Panc1 (cell line): ENCODE measurements around the gene ASXL1. TPM values are rescaled to one million over a fixed set of nuclear protein-coding genes. Genes with fewer than 3 reads are reported as not detected.

Experiments used
- ATAC-seq: fragments of 200-7000 bp; cut with Tn5 transposase; 2 replicates; pipeline ENCODE4 v1.9.1; 2020; ENCODE audit warnings: mild to moderate bottlenecking, moderate library complexity
- BruUV-seq: library from RNA; stranded (reverse); fragments of 400-500 nt; replicated peaks from 2 replicates; lab custom pipeline; 2021; lab: Mats Ljungman, UMichigan
- CTCF ChIA-PET: fragments of 300-600 bp; sonication (Branson Sonifier 250); formaldehyde crosslinking; loops from one replicate; lab custom pipeline; 2022; ENCODE audit warnings: antibody characterized with exemption; lab: Charles Lee
- POLR2A ChIA-PET: fragments of 300-600 bp; sonication (Branson Sonifier 250); formaldehyde crosslinking; loops from one replicate; lab custom pipeline; 2022; ENCODE audit warnings: antibody characterized with exemption; lab: Charles Lee
- DNase-seq: peaks from one replicate; pipeline ENCODE4 v3.0.0-alpha.2; 2010; ENCODE audit warnings: low read depth, low spot score
- H3K27ac ChIP-seq: 2 replicates; pipeline ENCODE4 v1.5.1; 2011; ENCODE audit warnings: mild to moderate bottlenecking, low read length, inconsistent platforms
- H3K27me3 ChIP-seq: fragments of 200-500 bp; sonication (Bioruptor generic); 2 replicates; pipeline ENCODE4 v1.6.0; 2014; ENCODE audit warnings: low read length, inconsistent platforms; ENCODE audit not compliant: control insufficient read depth, insufficient read depth
- H3K36me3 ChIP-seq: fragments of 200-500 bp; sonication (Bioruptor generic); 2 replicates; pipeline ENCODE4 v1.5.1; 2014; ENCODE audit warnings: inconsistent platforms, mild to moderate bottlenecking, low read length, moderate library complexity; ENCODE audit not compliant: control insufficient read depth, insufficient read depth
- H3K4me1 ChIP-seq: 2 replicates; pipeline ENCODE4 v1.5.1; 2011; ENCODE audit warnings: inconsistent platforms, mild to moderate bottlenecking, low read length, moderate library complexity; ENCODE audit not compliant: control insufficient read depth, insufficient read depth
- H3K4me3 ChIP-seq, 2 experiments: 2 replicates each; pipeline ENCODE4 v1.5.1; 2011 to 2012; ENCODE audit warnings: low read depth in 2 of 2, low read length in 2 of 2, mild to moderate bottlenecking in 2 of 2, inconsistent platforms in 1 of 2, moderate library complexity in 1 of 2
- H3K9me3 ChIP-seq: fragments of 200-500 bp; sonication (Bioruptor generic); 2 replicates; pipeline ENCODE4 v1.5.1; 2014; ENCODE audit warnings: low read depth, mild to moderate bottlenecking, inconsistent platforms, low read length, moderate library complexity; ENCODE audit not compliant: control insufficient read depth, insufficient read depth
- CTCF ChIP-seq: fragments of 450-650 bp; IDR thresholded peaks from 2 replicates; pipeline ENCODE4 v1.5.1; 2017; ENCODE audit warnings: mild to moderate bottlenecking
- POLR2AphosphoS5 ChIP-seq: IDR thresholded peaks from 2 replicates; pipeline ENCODE4 v1.6.1; 2012; ENCODE audit warnings: mild to moderate bottlenecking, low read depth, low read length, moderate library complexity
- REST ChIP-seq, 2 experiments: IDR thresholded peaks; 2 replicates each; pipeline ENCODE4 v1.6.1; 2011 to 2012; ENCODE audit warnings: low read depth in 2 of 2, control low read depth in 1 of 2, low read length in 1 of 2, mild to moderate bottlenecking in 1 of 2, moderate library complexity in 1 of 2; ENCODE audit not compliant: insufficient read depth in 1 of 2
- SIN3A ChIP-seq: IDR thresholded peaks from 2 replicates; pipeline ENCODE4 v1.6.1; 2012; ENCODE audit warnings: low read depth, mild to moderate bottlenecking, low read length, moderate library complexity, borderline replicate concordance; ENCODE audit not compliant: insufficient read depth
- TCF7L2 ChIP-seq: IDR thresholded peaks from 2 replicates; pipeline ENCODE4 v1.6.1; 2011; ENCODE audit warnings: mild to moderate bottlenecking, low read depth, low read length, inconsistent platforms
- in situ Hi-C: cut with HindIII; loops from 2 replicates; pipeline ENCODE4 v1.10.0; 2016; ENCODE audit warnings: low sequenced_read_pairs, low pct_unique_long_range_greater_than_20kb
- intact Hi-C: fragments of 100-400 bp; cut with micrococcal nuclease; formaldehyde crosslinking; loops from one replicate; pipeline ENCODE4 v1.10.0; 2022; ENCODE audit not compliant: unreplicated experiment
- total RNA-seq: library from RNA; stranded (reverse); gene quantifications from one replicate; pipeline ENCODE4 v1.2.1, GENCODE V29; 2021; ENCODE audit not compliant: unreplicated experiment

The ASXL1 gene
- total RNA-seq, 1 experiment from 2014 or later, result 205 TPM

- no peak for ATAC-seq
- no peaks in the 10 kb centered on the region for H3K27me3 ChIP-seq
- BruUV-seq, result no TSS peak
- no peaks in the 10 kb centered on the region for H3K9me3 ChIP-seq
- no peak overlapping the region for H3K27ac ChIP-seq
- intact Hi-C loops, result no loop called here
- no peak overlapping the region for H3K4me3 ChIP-seq
- ChIA-PET POLR2A (no interaction called here), CTCF (no interaction called here)
- no peaks in the 10 kb centered on the region; the same call in 1 of the 2 replicates for H3K36me3 ChIP-seq
- in situ Hi-C loops, result no loop called here
- TF ChIP-seq TCF7L2, result no peak
- no peak for TF ChIP-seq CTCF
- no peak for TF ChIP-seq POLR2AphosphoS5
- TF ChIP-seq SIN3A, result no peak
- no peak for TF ChIP-seq REST (IDR thresholded peaks at IDR 0.05; ENCODE audit: insufficient read depth in 1 of 2, low read depth in 2 of 2, low read length in 1 of 2)
- no peak for DNase-seq
- H3K4me1 ChIP-seq, result peaks cover 5% of the 10 kb centered on the region; the same call in 1 of the 2 replicates
Observed at GRCh38 chr20:32487381-32487780, 129.2 kb downstream of the ASXL1 start.

- Histone ChIP-seq H3K36me3 (no peaks in the 10 kb centered on the region), H3K27ac (no peak overlapping the region), H3K27me3 (no peaks in the 10 kb centered on the region), H3K4me3 (no peak overlapping the region), H3K4me1 (peaks cover 5% of the 10 kb centered on the region; the same call in 1 of the 2 replicates), H3K9me3 (no peaks in the 10 kb centered on the region)
- DNase-seq (no peak), ATAC-seq (no peak)
- intact Hi-C loops, result no loop called here
- CTCF ChIA-PET, result interaction anchor here (0.7 kb wide), 1 partner anchor 8 kb away, joined by 3 read pairs; no protein-coding TSS in a partner anchor
- BruUV-seq, result no TSS peak
- no peak for TF ChIP-seq POLR2AphosphoS5
- no peak for TF ChIP-seq CTCF
- no peak for TF ChIP-seq SIN3A
- TF ChIP-seq TCF7L2, result no peak
- TF ChIP-seq REST (IDR thresholded peaks at IDR 0.05; ENCODE audit: insufficient read depth in 1 of 2, low read depth in 2 of 2, low read length in 1 of 2), result no peak
- POLR2A ChIA-PET, result interaction anchor here (0.6 to 0.7 kb wide), 2 partner anchors 224 to 498 kb away, joined by 5 to 6 read pairs; no protein-coding TSS in a partner anchor
- in situ Hi-C loops, result no loop called here
Observed at GRCh38 chr20:32488066-32488838, 130.1 kb downstream of the ASXL1 start.
